ENCODE results near the gene FLYWCH1. TPM values are rescaled to one million over a fixed set of nuclear protein-coding genes. Genes with fewer than 3 reads are reported as not detected.

The FLYWCH1 gene
- total and polyA plus RNA-seq, 2 of the 8 experiments (the other 6 are each of a cell fraction or from before 2014, with no cell fraction given), result 12.4 to 23.5 TPM

DNA sequence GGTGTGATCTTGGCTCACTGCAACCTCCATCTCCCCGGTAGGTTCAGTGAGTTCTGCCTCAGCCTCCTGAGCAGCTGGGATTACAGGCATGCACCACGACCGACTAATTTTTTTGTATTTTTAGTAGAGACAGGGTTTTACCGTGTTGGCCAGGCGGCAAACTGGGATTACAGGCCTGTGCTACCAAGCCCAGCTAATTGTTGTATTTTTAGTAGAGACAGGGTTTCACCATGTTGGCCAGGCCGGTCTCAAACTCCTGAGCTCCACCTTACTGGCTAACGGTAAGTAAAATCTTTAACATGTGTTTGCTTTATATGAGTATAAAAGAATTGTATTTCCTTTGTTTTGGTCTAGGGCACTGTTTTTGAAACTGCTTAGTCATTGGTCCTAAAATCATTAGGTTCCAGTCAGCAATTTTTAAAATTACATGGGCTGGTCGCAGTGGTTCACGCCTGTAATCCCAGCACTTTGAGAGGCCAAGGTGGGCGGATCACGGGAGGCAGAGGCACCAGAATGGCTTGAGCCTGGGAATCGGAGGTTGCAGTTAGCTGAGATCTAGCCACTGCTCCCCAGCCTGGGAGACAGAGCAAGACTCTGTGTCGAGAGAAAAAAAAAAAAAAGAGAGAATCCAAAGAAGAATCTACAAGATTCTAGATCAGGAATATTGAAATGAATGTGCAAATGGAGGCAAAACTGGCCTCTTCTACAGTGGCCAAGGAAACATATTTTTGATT is 3.6 kb downstream of the FLYWCH1 start:
- no peak overlapping the region for H3K14ac ChIP-seq (ENCODE audit: insufficient read length)
- H3K36me3 ChIP-seq (ENCODE audit: control insufficient read depth in 2 of 4, insufficient read depth in 4 of 4, low read length in 3 of 4), result peaks cover 0 to 4% (median 0%) of the 10 kb centered on the region in 4 experiments; a peak in 1 of 8 replicates
- H3K27ac ChIP-seq (ENCODE audit: low read depth, low read length), result no peak overlapping the region
- WGBS, 2 experiments (ENCODE audit: extremely low coverage in 1 of 2, insufficient coverage in 1 of 2, insufficient read length in 1 of 2, insufficient replicate concordance in 2 of 2, low coverage in 1 of 2, low lambda C conversion rate in 2 of 2, missing lambda C conversion rate in 1 of 2), result 90% methylated on average over 12 of the region's 13 CpGs; no CpG with 5 or more reads in 1 of the 2 experiments
- peaks cover 0 to 9% (median 8%) of the 10 kb centered on the region in 4 experiments; a peak in 5 of 7 replicates for H3K27me3 ChIP-seq (replicated peaks in 1 of 4; ENCODE audit: control insufficient read depth in 3 of 4, extremely low read depth in 1 of 4, insufficient read depth in 3 of 4, low read length in 3 of 4)
- no peak overlapping the region for H3K4me2 ChIP-seq (ENCODE audit: insufficient read depth in 1 of 2, low read depth in 2 of 2, low read length in 2 of 2)
- ChIA-PET POLR2A (ENCODE audit: partially characterized antibody) (interaction anchor here (1.1 to 1.7 kb wide), 2 partner anchors 8 to 10 kb away, joined by 3 read pairs; no protein-coding TSS in a partner anchor), CTCF (ENCODE audit: partially characterized antibody) (interaction anchor here (0.6 to 9.9 kb wide), 8 partner anchors 8 to 260 kb away, joined by 3 to 98 read pairs (median 3); no protein-coding TSS in a partner anchor)
- no peak overlapping the region for H3K4ac ChIP-seq (replicated peaks; ENCODE audit: insufficient read length, low read depth, low read length)
- H2AK5ac ChIP-seq (ENCODE audit: low read depth, low read length), result no peak overlapping the region
- no peak overlapping the region for H4K8ac ChIP-seq (ENCODE audit: extremely low read depth, insufficient read depth, low read length)
- FAIRE-seq (no peak), DNase-seq (ENCODE audit: low read depth in 1 of 2, low spot score in 2 of 2) (no peak)
- H3K4me1 ChIP-seq (replicated peaks in 1 of 4; ENCODE audit: control insufficient read depth in 3 of 4, insufficient read depth in 4 of 4, low read length in 3 of 4), result peaks cover 0 to 6% (median 3%) of the 10 kb centered on the region in 4 experiments; a peak in 3 of 7 replicates
- H3K4me3 ChIP-seq (ENCODE audit: extremely low read depth in 1 of 4, insufficient read depth in 2 of 4, low read depth in 3 of 4, low read length in 4 of 4), result no peak overlapping the region
- H3K56ac ChIP-seq (replicated peaks; ENCODE audit: insufficient read length, low read depth, low read length), result no peak overlapping the region
- H3K9me3 ChIP-seq (ENCODE audit: insufficient read depth in 2 of 2, low read depth in 1 of 2, low read length in 1 of 2), result no peaks in the 10 kb centered on the region
- H4K5ac ChIP-seq (ENCODE audit: insufficient read length, low read depth, low read length), result no peak overlapping the region
- H2BK120ac ChIP-seq (replicated peaks; ENCODE audit: low read depth, low read length), result no peak overlapping the region
- H3K9ac ChIP-seq (replicated peaks in 1 of 4; ENCODE audit: extremely low read depth in 1 of 4, low read depth in 3 of 4, low read length in 3 of 4), result no peak overlapping the region
- no peaks in the 10 kb centered on the region; the same call in 1 of the 2 replicates for H3K79me1 ChIP-seq (ENCODE audit: low read depth, low read length)
- H2AFZ ChIP-seq (ENCODE audit: low read length), result no peak overlapping the region
- H4K91ac ChIP-seq (replicated peaks; ENCODE audit: insufficient read length, low read length), result no peak overlapping the region
- peaks cover 0 to 2% of the 10 kb centered on the region in 2 experiments; a peak in 1 of 4 replicates for H3K79me2 ChIP-seq (ENCODE audit: control insufficient read depth in 1 of 2, insufficient read depth in 2 of 2, low read length in 2 of 2)
- H2BK20ac ChIP-seq (ENCODE audit: low read length), result no peak overlapping the region
- H3K23me2 ChIP-seq (ENCODE audit: low read depth, low read length), result peaks cover 13% of the 10 kb centered on the region
- H3K23ac ChIP-seq (ENCODE audit: insufficient read length), result no peak overlapping the region
- H2BK15ac ChIP-seq (ENCODE audit: low read length), result no peak overlapping the region
- no peak overlapping the region for H3K18ac ChIP-seq (ENCODE audit: extremely low read depth, low read length)
- H2BK12ac ChIP-seq (ENCODE audit: low read depth, low read length), result no peak overlapping the region
- H4K20me1 ChIP-seq (replicated peaks in 1 of 2; ENCODE audit: control insufficient read depth in 1 of 2, insufficient read depth in 2 of 2, low read length in 2 of 2), result no peaks in the 10 kb centered on the region
- no peak overlapping the region for H2BK5ac ChIP-seq (ENCODE audit: low read depth, low read length)
- TF ChIP-seq EP300 (IDR thresholded peaks at IDR 0.05; ENCODE audit: borderline replicate concordance in 1 of 2, low read depth in 2 of 2, low read length in 2 of 2) (no peak), RNF2 (IDR thresholded peaks at IDR 0.05; ENCODE audit: borderline replicate concordance, low read depth, low read length, missing control alignments, poor library complexity, severe bottlenecking) (no peak), ASH2L (IDR thresholded peaks at IDR 0.05; ENCODE audit: low read length) (no peak), PHF8 (conservative IDR thresholded peaks at IDR 0.05; ENCODE audit: low read depth, low read length) (no peak), SP4 (IDR thresholded peaks at IDR 0.05; ENCODE audit: low read length) (no peak), KDM1A (IDR thresholded peaks at IDR 0.05; ENCODE audit: borderline replicate concordance, low read length) (no peak), SRF (IDR thresholded peaks at IDR 0.05; ENCODE audit: low read depth, low read length) (no peak), POLR2AphosphoS5 (IDR thresholded peaks at IDR 0.05; ENCODE audit: low read depth, low read length) (no peak), CHD2 (IDR thresholded peaks at IDR 0.05; ENCODE audit: low read length) (no peak), BACH1 (IDR thresholded peaks at IDR 0.05; ENCODE audit: low read length) (no peak), TCF12 (IDR thresholded peaks at IDR 0.05; ENCODE audit: low read depth, low read length) (no peak)
- TF ChIP-seq, protein P1, sequence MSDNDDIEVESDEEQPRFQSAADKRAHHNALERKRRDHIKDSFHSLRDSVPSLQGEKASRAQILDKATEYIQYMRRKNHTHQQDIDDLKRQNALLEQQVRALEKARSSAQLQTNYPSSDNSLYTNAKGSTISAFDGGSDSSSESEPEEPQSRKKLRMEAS (IDR thresholded peaks at IDR 0.05), result no peak

Measured in H1 (cell line).